ENCODE results near the gene KIAA0586. TPM values are rescaled to one million over a fixed set of nuclear protein-coding genes. Genes with fewer than 3 reads are reported as not detected.
"Not testable (repeated sequence)": the region's sequence is repeated elsewhere in the genome, so short reads cannot be mapped to it uniquely, and the experiment has no call there.

KIAA0586 gene
- total RNA-seq, 1 experiment from 2014 or later = 20.4 TPM

DNA sequence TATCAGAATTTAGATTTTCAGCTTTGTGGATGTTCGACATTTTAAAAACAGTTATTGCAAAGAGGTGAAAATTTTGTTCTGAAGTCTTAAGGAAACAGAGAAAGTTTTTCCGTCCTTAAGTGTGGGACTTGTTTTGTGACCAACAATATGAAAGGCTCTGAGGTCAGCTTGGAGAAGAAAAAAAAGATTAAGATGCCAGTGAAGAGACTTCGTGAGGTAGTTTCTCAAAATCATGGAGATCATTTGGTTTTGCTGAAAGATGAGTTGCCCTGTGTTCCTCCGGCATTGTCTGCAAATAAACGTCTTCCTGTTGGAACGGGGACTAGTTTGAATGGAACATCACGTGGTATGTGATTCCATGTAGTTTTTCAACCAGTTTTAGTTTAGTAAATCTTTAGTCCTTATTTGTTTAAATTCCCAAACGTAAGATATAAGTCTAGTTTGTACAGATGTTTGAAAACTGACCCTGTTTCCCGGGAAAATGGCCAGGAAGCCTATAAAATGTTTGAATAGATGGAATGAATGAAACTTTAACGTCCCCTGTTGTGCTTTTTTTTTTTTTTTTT lies 682 bp downstream of the KIAA0586 start:
- Histone ChIP-seq H3K4me3 (ENCODE audit: insufficient read depth, low read depth, low read length) (peak overlapping the region; percentile 75), H3K36me3 (replicated peaks; ENCODE audit: control insufficient read depth, insufficient read depth, low read length) (peaks cover 2% of the 10 kb centered on the region; the same call in 1 of the 2 replicates), H3K27me3 (ENCODE audit: control insufficient read depth, insufficient read depth, low read length) (no peaks in the 10 kb centered on the region)
- DNase-seq = peak; percentile 21

DNA sequence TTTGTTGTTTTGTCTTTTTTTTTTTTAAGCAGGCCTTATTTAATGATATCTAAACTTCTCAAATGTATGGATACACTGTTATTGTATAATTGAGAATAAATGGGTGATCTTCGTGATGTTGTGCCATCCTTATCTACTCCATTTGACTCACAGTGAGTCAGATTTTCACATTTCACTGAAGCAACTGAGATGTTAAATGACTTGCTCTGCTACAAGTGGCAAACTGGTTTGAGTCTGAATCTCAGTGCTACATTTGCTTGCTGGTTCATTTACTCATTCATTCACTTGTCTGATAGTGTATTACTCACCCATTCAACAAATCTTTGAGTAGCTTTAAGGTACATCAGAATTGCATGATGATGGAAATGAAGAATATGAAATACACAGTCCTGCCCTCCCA lies 2.6 kb downstream of the KIAA0586 start:
- no peak for DNase-seq
- Histone ChIP-seq H3K4me3 (ENCODE audit: insufficient read depth, low read depth, low read length) (no peak overlapping the region), H3K36me3 (replicated peaks; ENCODE audit: control insufficient read depth, insufficient read depth, low read length) (peaks cover 2% of the 10 kb centered on the region; the same call in 1 of the 2 replicates), H3K27me3 (ENCODE audit: control insufficient read depth, insufficient read depth, low read length) (no peaks in the 10 kb centered on the region)

DNA sequence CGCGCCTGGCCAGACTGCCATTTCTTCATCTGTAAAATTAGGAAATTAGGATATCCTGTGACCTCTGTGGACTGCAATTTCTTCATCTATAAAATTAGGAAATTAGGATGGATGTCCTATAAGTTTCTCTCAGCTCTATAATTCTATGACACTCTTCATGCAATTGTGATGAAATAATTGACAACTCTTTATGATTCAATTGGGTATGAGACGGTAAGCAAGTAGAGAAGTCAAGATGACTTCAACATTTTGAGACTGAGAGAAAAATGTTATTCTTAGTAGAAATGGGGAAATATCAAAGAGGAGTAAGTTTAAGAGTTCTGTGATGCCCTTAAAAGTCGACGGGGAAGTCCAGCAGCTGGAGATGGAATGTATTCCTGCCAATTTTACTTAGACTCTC lies 12.0 kb downstream of the KIAA0586 start:
- no peak overlapping the region for H3K4me3 ChIP-seq (ENCODE audit: insufficient read depth, low read depth, low read length)

DNA sequence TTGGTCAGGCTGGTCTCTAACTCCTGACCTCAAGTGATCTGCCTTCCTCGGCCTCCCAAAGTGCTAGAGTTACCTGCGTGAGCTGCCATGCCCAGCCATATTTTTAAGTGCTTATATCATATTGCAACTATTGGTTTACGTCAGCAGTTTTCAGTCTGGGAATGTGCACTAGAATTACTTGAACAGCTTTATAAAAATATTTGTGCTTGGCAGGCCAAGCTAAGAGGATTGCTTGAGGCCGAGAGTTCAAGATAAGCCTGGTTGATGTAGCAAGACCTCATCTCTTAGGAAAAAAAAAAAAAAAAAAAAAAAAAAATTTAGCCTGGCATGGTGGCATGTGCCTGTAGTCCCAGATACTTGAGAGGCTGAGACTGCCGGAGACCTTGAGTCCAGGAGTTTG lies 17.1 kb downstream of the KIAA0586 start:
- Histone ChIP-seq H3K36me3 (replicated peaks; ENCODE audit: control insufficient read depth, insufficient read depth, low read length) (peaks cover 7% of the 10 kb centered on the region), H3K4me3 (ENCODE audit: insufficient read depth, low read depth, low read length) (no peak overlapping the region), H3K27me3 (ENCODE audit: control insufficient read depth, insufficient read depth, low read length) (no peaks in the 10 kb centered on the region)
- DNase-seq = no peak

More for the DNA sequence above, 12.0 kb downstream of the KIAA0586 start:
- Histone ChIP-seq H3K27me3 (ENCODE audit: control insufficient read depth, insufficient read depth, low read length) (no peaks in the 10 kb centered on the region), H3K36me3 (replicated peaks; ENCODE audit: control insufficient read depth, insufficient read depth, low read length) (peaks cover 2% of the 10 kb centered on the region)
- DNase-seq = no peak

DNA sequence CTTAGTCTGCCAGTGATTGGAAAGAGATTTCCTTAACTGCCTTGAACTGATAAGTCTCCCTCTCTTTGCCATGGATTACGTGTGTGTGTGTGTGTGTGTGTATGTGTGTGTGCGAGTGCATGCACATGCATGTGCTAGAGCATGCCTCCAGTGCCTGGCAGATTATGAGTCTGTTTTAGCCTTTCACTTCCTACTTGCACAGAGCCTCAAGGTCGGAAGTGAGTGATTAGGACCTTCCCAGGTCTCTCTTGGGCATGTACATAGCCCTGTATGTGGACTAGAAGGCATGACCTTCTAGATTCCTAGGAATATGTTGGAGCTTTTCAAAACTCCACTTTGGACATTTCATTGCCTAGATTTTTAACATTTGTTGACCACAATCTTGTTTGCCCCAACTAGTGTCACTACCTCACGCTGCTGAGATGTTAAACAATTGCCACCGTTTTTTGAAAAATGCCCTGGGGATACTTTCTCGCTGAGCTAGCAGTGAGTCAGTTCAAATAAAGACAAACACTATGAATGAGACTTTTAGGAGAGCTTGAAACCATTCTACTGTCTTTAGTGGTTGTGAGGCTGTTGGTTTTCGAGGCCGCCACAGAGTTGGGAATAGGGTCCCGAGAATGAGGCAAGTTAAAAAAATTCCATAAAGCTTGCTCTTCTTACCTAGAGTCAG lies 28.2 kb downstream of the KIAA0586 start:
- H3K36me3 ChIP-seq (replicated peaks; ENCODE audit: control insufficient read depth, insufficient read depth, low read length) = no peaks in the 10 kb centered on the region; the same call in 1 of the 2 replicates
- no peaks in the 10 kb centered on the region for H3K27me3 ChIP-seq (ENCODE audit: control insufficient read depth, insufficient read depth, low read length)
- no peak for DNase-seq
- no peak overlapping the region for H3K4me3 ChIP-seq (ENCODE audit: insufficient read depth, low read depth, low read length)

DNA sequence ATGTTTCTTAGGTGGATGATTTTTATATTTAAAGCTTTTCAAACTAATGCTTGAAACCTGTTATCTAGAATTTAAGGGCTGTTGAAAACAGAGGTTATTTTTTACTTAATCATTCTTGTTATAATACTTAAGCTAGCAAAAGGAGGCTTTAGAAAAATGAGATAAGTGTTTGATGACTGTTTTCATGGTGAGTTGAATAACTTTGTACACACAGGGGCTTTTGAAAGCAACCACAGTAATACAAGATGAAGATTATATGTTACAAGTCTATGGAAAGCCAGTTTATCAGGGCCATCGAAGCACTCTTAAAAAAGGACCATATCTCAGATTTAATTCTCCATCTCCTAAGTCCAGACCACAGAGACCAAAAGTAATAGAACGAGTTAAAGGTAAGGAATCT lies 33.3 kb downstream of the KIAA0586 start:
- no peak overlapping the region for H3K4me3 ChIP-seq (ENCODE audit: insufficient read depth, low read depth, low read length)
- H3K36me3 ChIP-seq (replicated peaks; ENCODE audit: control insufficient read depth, insufficient read depth, low read length) = no peaks in the 10 kb centered on the region
- no peaks in the 10 kb centered on the region for H3K27me3 ChIP-seq (ENCODE audit: control insufficient read depth, insufficient read depth, low read length)
- DNase-seq = no peak

DNA sequence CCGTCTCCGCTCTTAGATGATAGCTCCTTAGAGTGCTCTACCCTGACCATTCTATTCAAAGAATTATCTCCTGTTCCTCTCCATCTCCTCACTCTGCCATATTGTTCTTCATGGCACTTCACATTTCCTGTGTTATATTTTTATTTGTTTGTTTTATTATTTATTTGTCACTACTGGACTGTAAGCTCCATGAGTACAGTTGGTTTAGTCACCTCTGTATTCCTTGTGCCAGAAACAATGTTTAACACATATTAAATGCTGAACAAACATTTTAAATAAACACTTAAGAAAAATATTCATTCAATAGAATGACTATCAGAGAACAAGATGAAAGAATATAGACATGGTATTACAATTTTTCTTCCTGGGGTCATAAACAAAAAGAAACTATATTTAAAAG lies 35.6 kb downstream of the KIAA0586 start:
- Histone ChIP-seq H3K36me3 (replicated peaks; ENCODE audit: control insufficient read depth, insufficient read depth, low read length) (no peaks in the 10 kb centered on the region), H3K27me3 (ENCODE audit: control insufficient read depth, insufficient read depth, low read length) (no peaks in the 10 kb centered on the region), H3K4me3 (ENCODE audit: insufficient read depth, low read depth, low read length) (no peak overlapping the region)
- no peak for DNase-seq

DNA sequence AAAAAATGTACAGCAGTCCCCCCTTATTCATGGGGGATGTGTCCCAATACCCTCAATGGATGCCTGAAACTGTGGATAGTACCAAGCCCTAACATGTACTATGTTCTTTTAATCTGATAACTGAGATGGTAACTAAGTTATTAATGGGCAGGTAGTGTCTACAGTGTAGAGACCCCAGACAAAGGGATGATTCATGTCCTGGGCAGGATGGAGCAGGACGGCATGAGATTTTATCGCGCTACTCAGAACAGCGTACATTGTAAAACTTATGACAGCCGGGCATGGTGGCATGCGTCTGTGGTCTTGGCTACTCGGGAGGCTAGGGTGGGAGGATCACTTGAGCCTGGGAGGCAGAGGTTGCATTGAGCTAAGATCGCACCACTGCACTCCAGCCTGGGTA lies 37.1 kb downstream of the KIAA0586 start:
- no peaks in the 10 kb centered on the region for H3K27me3 ChIP-seq (ENCODE audit: control insufficient read depth, insufficient read depth, low read length)
- H3K4me3 ChIP-seq (ENCODE audit: insufficient read depth, low read depth, low read length) = no peak overlapping the region
- peaks cover 2% of the 10 kb centered on the region; the same call in 1 of the 2 replicates for H3K36me3 ChIP-seq (replicated peaks; ENCODE audit: control insufficient read depth, insufficient read depth, low read length)
- no peak for DNase-seq

DNA sequence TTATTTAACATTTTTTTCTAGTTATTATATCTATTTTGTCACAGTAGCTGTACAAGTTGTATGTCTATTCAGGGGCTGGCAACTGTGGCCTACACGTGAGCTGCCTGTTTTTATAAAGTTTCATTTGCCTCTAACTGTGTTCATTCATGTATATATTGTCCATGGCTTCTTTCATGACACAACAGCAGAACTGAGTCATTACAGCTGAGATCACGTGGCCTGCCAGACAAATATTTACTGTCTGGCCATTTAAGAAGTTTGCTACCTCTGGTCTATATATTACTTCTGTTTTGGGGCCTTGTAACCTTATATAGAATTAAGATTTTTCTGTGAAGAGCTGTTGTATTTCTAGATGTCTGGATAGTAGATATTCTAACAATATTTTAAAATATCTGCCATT lies 37.9 kb downstream of the KIAA0586 start:
- H3K4me3 ChIP-seq (ENCODE audit: insufficient read depth, low read depth, low read length) = no peak overlapping the region
- DNase-seq = no peak

DNA sequence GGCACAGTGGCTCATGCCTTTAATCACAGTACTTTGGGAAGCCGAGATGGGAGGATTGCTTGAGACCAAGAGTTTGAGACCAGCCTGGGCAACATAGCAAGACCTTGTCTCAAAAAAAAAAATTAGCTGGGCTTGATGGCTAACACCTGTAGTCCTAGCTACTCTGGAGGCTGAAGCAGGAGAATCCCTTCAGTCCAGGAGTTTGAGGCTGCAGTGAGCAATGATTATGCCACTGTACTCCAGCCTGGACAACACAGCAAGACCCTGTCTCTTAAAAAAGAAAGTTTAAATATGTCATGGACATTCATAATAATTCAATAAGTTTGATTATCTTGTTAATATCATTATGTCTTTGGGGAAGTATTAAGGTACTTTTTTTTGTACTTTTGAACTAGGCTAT lies 38.9 kb downstream of the KIAA0586 start:
- H3K4me3 ChIP-seq (ENCODE audit: insufficient read depth, low read depth, low read length) = no peak overlapping the region
- peaks cover 2% of the 10 kb centered on the region; the same call in 1 of the 2 replicates for H3K36me3 ChIP-seq (replicated peaks; ENCODE audit: control insufficient read depth, insufficient read depth, low read length)
- no peak for DNase-seq
- H3K27me3 ChIP-seq (ENCODE audit: control insufficient read depth, insufficient read depth, low read length) = no peaks in the 10 kb centered on the region

More for the DNA sequence above, 37.9 kb downstream of the KIAA0586 start:
- H3K27me3 ChIP-seq (ENCODE audit: control insufficient read depth, insufficient read depth, low read length) = no peaks in the 10 kb centered on the region
- peaks cover 2% of the 10 kb centered on the region; the same call in 1 of the 2 replicates for H3K36me3 ChIP-seq (replicated peaks; ENCODE audit: control insufficient read depth, insufficient read depth, low read length)

DNA sequence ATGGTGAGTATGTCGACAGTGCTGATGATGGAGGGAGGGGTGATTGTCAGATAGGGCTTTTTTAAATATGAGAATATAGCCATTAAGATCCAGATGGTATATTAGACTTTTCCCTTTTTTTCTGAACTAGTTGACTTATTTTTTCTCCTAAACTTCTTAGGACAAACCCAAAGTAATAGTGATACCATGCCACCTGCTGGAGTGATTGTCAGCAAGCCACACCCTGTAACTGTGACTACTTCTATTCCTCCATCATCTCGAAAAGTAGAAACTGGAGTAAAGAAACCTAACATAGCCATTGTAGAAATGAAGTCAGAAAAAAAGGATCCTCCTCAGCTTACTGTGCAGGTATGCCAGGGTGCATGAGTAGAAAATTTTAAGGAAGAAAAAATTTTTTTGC lies 40.1 kb downstream of the KIAA0586 start:
- DNase-seq = no peak
- Histone ChIP-seq H3K36me3 (replicated peaks; ENCODE audit: control insufficient read depth, insufficient read depth, low read length) (peaks cover 2% of the 10 kb centered on the region; the same call in 1 of the 2 replicates), H3K4me3 (ENCODE audit: insufficient read depth, low read depth, low read length) (no peak overlapping the region), H3K27me3 (ENCODE audit: control insufficient read depth, insufficient read depth, low read length) (no peaks in the 10 kb centered on the region)

DNA sequence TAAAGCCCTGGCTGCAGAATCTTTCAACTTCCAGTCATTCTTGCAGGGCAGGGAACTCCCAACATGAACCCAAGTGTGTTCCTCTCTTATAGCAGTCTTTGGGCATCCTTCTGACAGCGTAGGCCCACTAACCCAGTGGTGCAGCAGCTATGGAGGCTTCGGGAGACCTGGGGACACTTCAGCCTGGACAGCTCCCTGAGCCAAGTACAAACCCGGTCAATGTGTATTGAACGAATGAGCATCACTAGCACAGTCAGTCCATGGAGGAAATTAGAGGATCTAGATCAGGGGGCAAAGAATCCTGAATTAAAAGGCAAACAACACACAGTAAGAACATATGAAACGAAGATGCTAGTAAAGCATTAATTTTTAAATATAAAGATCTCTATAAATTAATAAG lies 41.8 kb downstream of the KIAA0586 start:
- Histone ChIP-seq H3K27me3 (ENCODE audit: control insufficient read depth, insufficient read depth, low read length) (no peaks in the 10 kb centered on the region), H3K4me3 (ENCODE audit: insufficient read depth, low read depth, low read length) (no peak overlapping the region), H3K36me3 (replicated peaks; ENCODE audit: control insufficient read depth, insufficient read depth, low read length) (peaks cover 2% of the 10 kb centered on the region; the same call in 1 of the 2 replicates)
- DNase-seq = no peak

DNA sequence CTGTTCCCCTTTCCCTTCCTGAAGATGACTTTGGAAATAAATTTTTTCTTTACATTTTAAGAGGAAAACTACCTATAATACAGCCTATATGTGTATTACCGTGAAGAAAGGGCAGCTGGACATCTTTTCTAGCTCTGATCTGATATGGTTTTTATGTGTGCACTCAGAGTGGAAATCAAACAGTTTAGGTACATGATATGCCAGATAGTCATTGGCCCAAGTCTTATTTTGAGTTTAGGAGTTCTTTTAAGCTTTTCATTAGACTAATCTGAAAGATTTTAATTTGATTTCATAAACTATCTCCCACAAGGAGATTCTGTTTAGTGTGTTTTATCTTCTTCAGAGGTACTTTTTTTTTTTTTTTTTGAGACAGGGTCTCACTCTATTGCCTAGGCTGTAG lies 48.8 kb downstream of the KIAA0586 start:
- Histone ChIP-seq H3K27me3 (ENCODE audit: control insufficient read depth, insufficient read depth, low read length) (no peaks in the 10 kb centered on the region), H3K4me3 (ENCODE audit: insufficient read depth, low read depth, low read length) (no peak overlapping the region), H3K36me3 (replicated peaks; ENCODE audit: control insufficient read depth, insufficient read depth, low read length) (no peaks in the 10 kb centered on the region)
- DNase-seq = no peak

DNA sequence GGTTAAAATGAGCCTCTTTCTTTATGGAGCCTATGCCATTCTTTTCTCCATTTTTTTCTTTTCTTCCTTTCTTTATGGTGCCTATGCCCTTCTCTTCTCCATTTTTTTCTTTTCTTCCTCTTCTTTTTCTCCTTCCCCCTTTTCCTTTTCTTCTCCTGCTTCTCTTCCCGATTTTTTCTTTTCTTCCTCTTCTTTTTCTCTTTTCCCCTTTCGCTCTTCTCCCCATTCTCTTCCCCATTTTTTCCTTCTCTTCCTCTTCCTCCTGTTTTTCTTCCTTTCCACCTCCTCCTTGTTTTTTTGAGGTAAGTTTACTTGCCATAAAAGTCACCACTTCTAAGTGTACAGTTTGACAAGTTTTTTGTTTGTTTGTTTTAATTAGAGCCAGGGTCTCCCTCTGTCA lies 50.1 kb downstream of the KIAA0586 start:
- DNase-seq = no peak
- H3K36me3 ChIP-seq (replicated peaks; ENCODE audit: control insufficient read depth, insufficient read depth, low read length) = no peaks in the 10 kb centered on the region
- H3K4me3 ChIP-seq (ENCODE audit: insufficient read depth, low read depth, low read length) = no peak overlapping the region
- no peaks in the 10 kb centered on the region for H3K27me3 ChIP-seq (ENCODE audit: control insufficient read depth, insufficient read depth, low read length)

DNA sequence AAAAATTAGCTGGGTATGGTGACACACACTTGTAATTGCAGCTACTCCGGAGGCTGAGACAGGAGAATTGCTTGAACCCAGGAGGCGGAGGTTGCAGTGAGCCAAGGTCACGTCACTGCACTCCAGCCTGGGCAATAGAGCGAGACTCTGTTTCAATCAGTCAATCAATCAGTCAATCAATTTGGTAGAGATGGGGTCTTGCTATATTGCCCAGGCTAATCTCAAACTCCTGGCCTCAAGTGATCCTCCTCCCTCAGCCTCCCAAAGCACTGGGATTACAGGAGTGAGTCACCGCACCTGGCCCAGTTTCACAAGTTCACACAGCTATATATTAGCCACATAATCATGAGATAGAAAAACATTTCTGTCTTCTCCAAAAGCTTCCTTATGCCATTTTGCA lies 50.8 kb downstream of the KIAA0586 start:
- not testable (repeated sequence) for H3K27me3 ChIP-seq (ENCODE audit: control insufficient read depth, insufficient read depth, low read length); H3K4me3 ChIP-seq (ENCODE audit: insufficient read depth, low read depth, low read length); DNase-seq; H3K36me3 ChIP-seq (replicated peaks; ENCODE audit: control insufficient read depth, insufficient read depth, low read length)

All from H7 (cell line).